Keratinocyte (primary cell): Measurements from ENCODE around the gene KCND2.
"Not testable (repeated sequence)": the region's sequence is repeated elsewhere in the genome, so short reads cannot be mapped to it uniquely, and the experiment has no call there.

Source experiments
- CTCF ChIP-seq, 3 experiments: IDR thresholded peaks in 1 of 3; conservative IDR thresholded peaks in 1 of 3; optimal IDR thresholded peaks in 1 of 3; 2 replicates in 2 of 3; 3 replicates in 1 of 3; pipeline versions ENCODE3 to v1.5.1; 2011; ENCODE audit warnings: low read length in 3 of 3, mild to moderate bottlenecking in 3 of 3, moderate library complexity in 2 of 3, control low read depth in 1 of 3, inconsistent platforms in 1 of 3; ENCODE audit not compliant: insufficient read depth in 2 of 3; ENCODE audit errors: extremely low read depth in 1 of 3
- EZH2 ChIP-seq: IDR thresholded peaks from one replicate; pipeline ENCODE4 v1.6.1; 2012; ENCODE audit warnings: inconsistent platforms, mild to moderate bottlenecking, low read length, moderate library complexity

GRCh38 chr7:120702408-120702807 lies 429.4 kb downstream of the KCND2 start:
- not testable (repeated sequence) for TF ChIP-seq CTCF (optimal IDR thresholded peaks at IDR 0.05 in 1 of 3, IDR thresholded peaks at IDR 0.05 in 1 of 3, conservative IDR thresholded peaks at IDR 0.05 in 1 of 3; ENCODE audit: extremely low read depth in 1 of 3, insufficient read depth in 2 of 3, low read length in 3 of 3); EZH2
